HepG2 (cell line): ENCODE measurements around the gene RPL23. TPM values are rescaled to one million over a fixed set of nuclear protein-coding genes. Genes with fewer than 3 reads are reported as not detected.
A peak's percentile ranks its signal among the peaks of the same experiment; 100 is the strongest.

Experiments used
- ARID5B ChIP-seq: IDR thresholded peaks from 2 replicates; pipeline ENCODE4 v1.4.0; 2020; ENCODE audit warnings: mild to moderate bottlenecking, missing genetic modification reagents
- CCDC6 ChIP-seq: sonication (generic); formaldehyde crosslinking; IDR thresholded peaks from 2 replicates; pipeline ENCODE4 v1.8.1; 2022; ENCODE audit warnings: mild to moderate bottlenecking, missing genetic modification reagents, moderate library complexity
- ETS1 ChIP-seq: sonication (generic); formaldehyde crosslinking; IDR thresholded peaks from 2 replicates; pipeline ENCODE4 v1.4.0; 2020; ENCODE audit warnings: missing genetic modification reagents
- EZH2 ChIP-seq: conservative IDR thresholded peaks from 2 replicates; pipeline ENCODE4 v1.6.1; 2012; ENCODE audit warnings: mild to moderate bottlenecking, low read depth, low read length, moderate library complexity
- FOXO4 ChIP-seq: sonication (generic); formaldehyde crosslinking; conservative IDR thresholded peaks from 2 replicates; pipeline ENCODE4 v1.8.1; 2023; ENCODE audit warnings: missing genetic modification reagents
- HNRNPL ChIP-seq: fragments of 200-400 bp; formaldehyde crosslinking; IDR thresholded peaks from 2 replicates; pipeline ENCODE4 v1.6.1; 2017; ENCODE audit warnings: mild to moderate bottlenecking, low read depth, low read length
- MTF1 ChIP-seq: sonication (generic); formaldehyde crosslinking; IDR thresholded peaks from 2 replicates; pipeline ENCODE4 v1.5.0; 2020; ENCODE audit warnings: missing genetic modification reagents
- RBM22 ChIP-seq: fragments of 200-400 bp; formaldehyde crosslinking; optimal IDR thresholded peaks from 2 replicates; pipeline ENCODE3; 2017; ENCODE audit warnings: mild to moderate bottlenecking, low read length, moderate library complexity
- SAFB2 ChIP-seq: sonication (generic); formaldehyde crosslinking; IDR thresholded peaks from 2 replicates; pipeline ENCODE4 v1.5.1; 2020; ENCODE audit warnings: missing genetic modification reagents, low read depth, mild to moderate bottlenecking, borderline replicate concordance
- SUZ12 ChIP-seq: fragments of 150-350 bp; IDR thresholded peaks from 2 replicates; pipeline ENCODE4 v1.6.1; 2014; ENCODE audit warnings: low read depth, low read length
- TBX2 ChIP-seq: sonication (generic); formaldehyde crosslinking; IDR thresholded peaks from 2 replicates; pipeline ENCODE4 v1.5.0; 2020; ENCODE audit warnings: missing genetic modification reagents, mild to moderate bottlenecking, borderline replicate concordance
- ZBED4 ChIP-seq: sonication (generic); formaldehyde crosslinking; IDR thresholded peaks from 2 replicates; pipeline ENCODE4 v1.4.0; 2020; ENCODE audit warnings: missing genetic modification reagents, borderline replicate concordance
- ZNF121 ChIP-seq: sonication (generic); formaldehyde crosslinking; IDR thresholded peaks from 2 replicates; pipeline ENCODE4 v1.5.0; 2020; ENCODE audit warnings: mild to moderate bottlenecking, missing genetic modification reagents
- ZNF704 ChIP-seq: sonication (generic); formaldehyde crosslinking; IDR thresholded peaks from 2 replicates; pipeline ENCODE4 v1.8.1; 2023; ENCODE audit warnings: mild to moderate bottlenecking, inconsistent platforms, moderate library complexity, missing genetic modification reagents, borderline replicate concordance
- ZNF879 ChIP-seq: sonication (generic); formaldehyde crosslinking; IDR thresholded peaks from 2 replicates; pipeline ENCODE4 v1.8.1; 2023; ENCODE audit warnings: missing genetic modification reagents
- polyA plus RNA-seq, 8 experiments: library from polyadenylated mRNA; depleted of rRNA in 3 of 8; stranded (reverse) in 7 of 8; unstranded in 1 of 8; fragments of >200 nt; fragmentation: Illumina TruSeq in 4 of 8; extraction: Trizol in 4 of 8; gene quantifications; 2 replicates each; pipeline versions ENCODE4 v1.2.1 to v1.2.3, GENCODE V29; 2011 to 2016; ENCODE audit warnings: low read depth in 4 of 8, missing spikeins in 1 of 8, mixed read lengths in 1 of 8; ENCODE audit not compliant: insufficient read depth in 1 of 8
- total RNA-seq, 5 experiments: library from RNA; depleted of rRNA; stranded (reverse); fragments of >200 nt; fragmentation: Illumina TruSeq; extraction: Trizol; gene quantifications; 2 replicates each; pipeline ENCODE4 v1.2.3, GENCODE V29; 2016; ENCODE audit warnings: low read depth in 1 of 5

RPL23 gene
- total and polyA plus RNA-seq, 2 of the 13 experiments (the other 11 are each of a cell fraction or from before 2014, with no cell fraction given), result 2,790 to 4,860 TPM

- TF ChIP-seq ZBED4 (0 out of 2 replicates have a peak, but pooled peaks have one; percentile 19), RBM22 (peak; percentile 90), TBX2 (CRISPR knock-in tag) (peak; percentile 95), ZNF704 (CRISPR knock-in tag) (peak; percentile 80; the same call in 1 of the 2 replicates), HNRNPL (peak; percentile 94), ZNF879 (CRISPR knock-in tag) (no peak), ARID5B (CRISPR knock-in tag) (peak; percentile 92), SUZ12 (no peak), FOXO4 (CRISPR knock-in tag) (no peak), CCDC6 (CRISPR knock-in tag) (peak; percentile 74; the same call in 1 of the 2 replicates), MTF1 (no peak), ZNF121 (CRISPR knock-in tag) (no peak), EZH2 (no peak), SAFB2 (no peak), ETS1 (no peak; the same call in 1 of the 2 replicates)
Observed at GRCh38 chr17:38871247-38872015, 17.9 kb upstream of the RPL23 start (continued).
